ENCODE results near the gene AGPS. TPM values are rescaled to one million over a fixed set of nuclear protein-coding genes. Genes with fewer than 3 reads are reported as not detected.

The AGPS gene
- total RNA-seq, 1 experiment from 2014 or later: 28.4 TPM

- Histone ChIP-seq H3K36me3 (replicated peaks; ENCODE audit: control insufficient read depth, insufficient read depth, low read length) (no peaks in the 10 kb centered on the region), H3K27me3 (ENCODE audit: control insufficient read depth, insufficient read depth, low read length) (no peaks in the 10 kb centered on the region), H3K4me3 (ENCODE audit: insufficient read depth, low read depth, low read length) (no peak overlapping the region)
- no peak for DNase-seq
These were observed 132.9 kb downstream of the AGPS start for GRCh38 chr2:177525351-177525924.

DNA sequence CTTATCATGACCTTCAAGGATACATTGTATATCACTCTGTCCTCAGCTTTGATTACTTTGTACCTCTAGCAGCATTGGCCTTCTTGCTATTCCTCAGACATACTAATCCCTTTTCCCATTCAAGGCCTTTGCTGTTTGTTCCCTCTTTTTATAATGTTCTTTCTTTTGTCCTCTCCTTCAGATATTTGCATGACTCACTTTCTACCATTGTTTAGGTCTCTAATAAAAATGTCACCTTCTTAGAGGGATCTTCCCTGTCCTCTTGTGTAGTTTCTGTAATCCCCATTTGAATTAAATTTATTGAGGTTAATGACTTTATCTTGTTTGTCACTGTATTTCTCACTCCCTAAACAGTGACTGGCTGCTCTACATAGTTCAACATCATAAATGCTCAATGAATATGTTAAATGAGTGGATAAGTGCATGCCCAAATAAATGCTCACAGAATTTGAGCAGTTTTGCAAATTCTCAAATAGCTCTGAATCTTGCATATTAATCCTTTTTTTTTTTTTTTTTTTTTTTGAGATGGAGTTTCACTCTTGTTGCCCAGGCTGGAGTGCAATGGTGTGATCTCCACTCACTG, 135.9 kb downstream of the AGPS start:
- DNase-seq: no peak
- no peak overlapping the region for H3K4me3 ChIP-seq (ENCODE audit: insufficient read depth, low read depth, low read length)
- no peaks in the 10 kb centered on the region for H3K27me3 ChIP-seq (ENCODE audit: control insufficient read depth, insufficient read depth, low read length)
- H3K36me3 ChIP-seq (replicated peaks; ENCODE audit: control insufficient read depth, insufficient read depth, low read length): no peaks in the 10 kb centered on the region

GRCh38 chr2:177529166-177529565, 136.6 kb downstream of the AGPS start:
- H3K4me3 ChIP-seq (ENCODE audit: insufficient read depth, low read depth, low read length): no peak overlapping the region
- no peaks in the 10 kb centered on the region for H3K27me3 ChIP-seq (ENCODE audit: control insufficient read depth, insufficient read depth, low read length)
- no peaks in the 10 kb centered on the region for H3K36me3 ChIP-seq (replicated peaks; ENCODE audit: control insufficient read depth, insufficient read depth, low read length)
- DNase-seq: no peak

DNA sequence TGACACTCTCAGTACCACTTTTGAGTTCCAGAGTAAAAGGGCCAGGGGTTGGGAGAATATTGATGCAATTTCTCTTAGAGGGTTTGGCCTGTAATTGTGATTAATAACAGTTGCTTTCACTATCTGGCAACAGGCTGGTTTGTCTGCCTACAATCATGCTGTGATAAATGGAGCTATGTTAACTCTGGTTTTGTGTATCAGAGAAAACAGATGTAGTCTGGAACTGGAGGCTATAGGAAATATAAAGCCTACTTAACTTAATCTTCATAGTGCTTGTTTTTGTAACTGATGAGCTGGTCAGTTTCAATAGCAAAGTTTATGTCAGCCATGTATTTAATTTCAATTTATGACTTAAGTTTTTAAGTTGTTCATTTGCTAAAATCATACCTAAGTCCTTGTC, 138.0 kb downstream of the AGPS start:
- H3K27me3 ChIP-seq (ENCODE audit: control insufficient read depth, insufficient read depth, low read length): no peaks in the 10 kb centered on the region
- H3K4me3 ChIP-seq (ENCODE audit: insufficient read depth, low read depth, low read length): no peak overlapping the region
- no peaks in the 10 kb centered on the region for H3K36me3 ChIP-seq (replicated peaks; ENCODE audit: control insufficient read depth, insufficient read depth, low read length)
- no peak for DNase-seq

DNA sequence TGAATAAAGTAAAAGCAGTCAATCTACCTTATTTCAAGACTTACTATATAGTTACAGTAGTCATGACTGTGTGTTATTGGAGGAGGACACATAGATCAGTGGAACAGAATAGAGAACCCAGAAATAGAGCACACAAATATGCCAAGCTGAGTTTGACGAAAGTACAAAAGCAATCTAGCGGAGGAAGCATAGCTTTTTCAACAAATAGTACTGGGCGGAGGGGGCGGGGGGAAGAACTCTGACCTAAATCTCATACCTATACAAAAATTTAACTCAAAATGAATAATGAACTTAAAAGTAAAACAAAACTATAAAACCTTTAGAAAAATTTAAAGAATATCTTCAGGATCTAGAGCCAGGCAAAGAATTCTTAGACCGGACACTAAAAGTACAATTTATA, 139.1 kb downstream of the AGPS start:
- DNase-seq: no peak
- no peaks in the 10 kb centered on the region for H3K27me3 ChIP-seq (ENCODE audit: control insufficient read depth, insufficient read depth, low read length)
- H3K4me3 ChIP-seq (ENCODE audit: insufficient read depth, low read depth, low read length): no peak overlapping the region
- H3K36me3 ChIP-seq (replicated peaks; ENCODE audit: control insufficient read depth, insufficient read depth, low read length): no peaks in the 10 kb centered on the region

- no peaks in the 10 kb centered on the region for H3K27me3 ChIP-seq (ENCODE audit: control insufficient read depth, insufficient read depth, low read length)
- H3K4me3 ChIP-seq (ENCODE audit: insufficient read depth, low read depth, low read length): no peak overlapping the region
- no peak for DNase-seq
- no peaks in the 10 kb centered on the region for H3K36me3 ChIP-seq (replicated peaks; ENCODE audit: control insufficient read depth, insufficient read depth, low read length)
These were observed 140.0 kb downstream of the AGPS start for GRCh38 chr2:177532567-177532966.

- DNase-seq: no peak
These were observed 140.7 kb downstream of the AGPS start for GRCh38 chr2:177533253-177533652.

GRCh38 chr2:177535000-177535399, 142.4 kb downstream of the AGPS start:
- Histone ChIP-seq H3K36me3 (replicated peaks; ENCODE audit: control insufficient read depth, insufficient read depth, low read length) (no peaks in the 10 kb centered on the region), H3K4me3 (ENCODE audit: insufficient read depth, low read depth, low read length) (no peak overlapping the region), H3K27me3 (ENCODE audit: control insufficient read depth, insufficient read depth, low read length) (no peaks in the 10 kb centered on the region)
- DNase-seq: no peak

More at GRCh38 chr2:177533253-177533652, 140.7 kb downstream of the AGPS start:
- Histone ChIP-seq H3K27me3 (ENCODE audit: control insufficient read depth, insufficient read depth, low read length) (no peaks in the 10 kb centered on the region), H3K36me3 (replicated peaks; ENCODE audit: control insufficient read depth, insufficient read depth, low read length) (no peaks in the 10 kb centered on the region), H3K4me3 (ENCODE audit: insufficient read depth, low read depth, low read length) (no peak overlapping the region)

DNA sequence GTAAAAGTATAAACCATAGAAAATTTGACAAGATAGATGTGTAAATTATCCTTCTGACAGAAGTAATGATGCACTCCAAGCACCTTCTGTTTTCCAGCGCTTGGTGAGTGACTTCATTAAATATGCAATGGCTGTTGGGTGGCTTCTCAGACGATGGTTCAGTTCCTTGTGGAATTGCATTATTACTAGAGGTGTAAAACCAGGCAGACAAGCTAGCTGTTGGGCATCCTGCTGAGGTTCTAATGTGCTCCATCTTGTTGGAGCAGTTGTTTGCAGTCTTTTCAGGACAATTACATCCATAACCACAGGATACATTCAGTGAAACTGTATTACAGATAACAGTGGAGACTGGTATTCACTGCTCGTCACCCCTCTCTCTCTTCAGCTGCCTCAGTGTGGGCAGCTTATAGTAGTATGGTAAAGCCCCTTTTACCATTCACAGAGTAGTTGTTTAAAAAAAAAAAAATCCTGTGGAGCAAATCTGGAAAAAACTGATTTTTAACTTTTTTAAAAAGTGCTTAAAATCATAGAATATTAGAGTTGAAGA, 143.5 kb downstream of the AGPS start:
- Histone ChIP-seq H3K27me3 (ENCODE audit: control insufficient read depth, insufficient read depth, low read length) (no peaks in the 10 kb centered on the region), H3K36me3 (replicated peaks; ENCODE audit: control insufficient read depth, insufficient read depth, low read length) (no peaks in the 10 kb centered on the region), H3K4me3 (ENCODE audit: insufficient read depth, low read depth, low read length) (no peak overlapping the region)
- no peak for DNase-seq

DNA sequence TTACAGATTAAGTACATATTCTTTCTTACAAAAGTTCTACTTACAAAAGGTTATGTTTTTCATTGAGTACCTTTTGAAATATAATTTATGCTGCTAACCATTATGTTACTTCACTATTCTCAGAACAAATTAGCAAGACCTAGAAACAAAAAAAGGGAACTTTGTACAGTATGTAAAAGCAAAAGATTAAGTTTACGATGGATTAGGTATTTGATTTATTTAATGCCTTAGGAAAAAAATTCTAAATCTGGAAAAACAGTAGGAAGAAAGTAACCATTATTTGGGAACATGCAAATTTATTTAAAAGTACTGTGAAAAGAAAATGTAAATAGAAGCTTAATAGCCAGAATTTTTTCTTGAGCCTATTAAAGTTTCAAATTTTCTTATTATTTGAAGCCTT, 144.6 kb downstream of the AGPS start:
- Histone ChIP-seq H3K36me3 (replicated peaks; ENCODE audit: control insufficient read depth, insufficient read depth, low read length) (no peaks in the 10 kb centered on the region), H3K4me3 (ENCODE audit: insufficient read depth, low read depth, low read length) (no peak overlapping the region), H3K27me3 (ENCODE audit: control insufficient read depth, insufficient read depth, low read length) (no peaks in the 10 kb centered on the region)
- no peak for DNase-seq

- no peak for DNase-seq
- H3K4me3 ChIP-seq (ENCODE audit: insufficient read depth, low read depth, low read length): no peak overlapping the region
- no peaks in the 10 kb centered on the region for H3K36me3 ChIP-seq (replicated peaks; ENCODE audit: control insufficient read depth, insufficient read depth, low read length)
- no peaks in the 10 kb centered on the region for H3K27me3 ChIP-seq (ENCODE audit: control insufficient read depth, insufficient read depth, low read length)
These were observed 145.1 kb downstream of the AGPS start for GRCh38 chr2:177537636-177538035.

- no peak overlapping the region for H3K4me3 ChIP-seq (ENCODE audit: insufficient read depth, low read depth, low read length)
- H3K27me3 ChIP-seq (ENCODE audit: control insufficient read depth, insufficient read depth, low read length): no peaks in the 10 kb centered on the region
- H3K36me3 ChIP-seq (replicated peaks; ENCODE audit: control insufficient read depth, insufficient read depth, low read length): no peaks in the 10 kb centered on the region
- DNase-seq: no peak
These were observed 145.8 kb downstream of the AGPS start for GRCh38 chr2:177538323-177538722.

GRCh38 chr2:177540283-177540682, 147.7 kb downstream of the AGPS start:
- Histone ChIP-seq H3K36me3 (replicated peaks; ENCODE audit: control insufficient read depth, insufficient read depth, low read length) (no peaks in the 10 kb centered on the region), H3K27me3 (ENCODE audit: control insufficient read depth, insufficient read depth, low read length) (no peaks in the 10 kb centered on the region), H3K4me3 (ENCODE audit: insufficient read depth, low read depth, low read length) (no peak overlapping the region)
- no peak for DNase-seq

GRCh38 chr2:177541258-177541991, 148.9 kb downstream of the AGPS start:
- Histone ChIP-seq H3K36me3 (replicated peaks; ENCODE audit: control insufficient read depth, insufficient read depth, low read length) (no peaks in the 10 kb centered on the region), H3K4me3 (ENCODE audit: insufficient read depth, low read depth, low read length) (no peak overlapping the region), H3K27me3 (ENCODE audit: control insufficient read depth, insufficient read depth, low read length) (no peaks in the 10 kb centered on the region)
- DNase-seq: no peak

- no peak overlapping the region for H3K4me3 ChIP-seq (ENCODE audit: insufficient read depth, low read depth, low read length)
- no peaks in the 10 kb centered on the region for H3K36me3 ChIP-seq (replicated peaks; ENCODE audit: control insufficient read depth, insufficient read depth, low read length)
- no peaks in the 10 kb centered on the region for H3K27me3 ChIP-seq (ENCODE audit: control insufficient read depth, insufficient read depth, low read length)
- DNase-seq: no peak
These were observed 149.8 kb downstream of the AGPS start for GRCh38 chr2:177542396-177542795.
